B cell (primary cell): ENCODE measurements around the gene JMJD8. TPM values are rescaled to one million over a fixed set of nuclear protein-coding genes. Genes with fewer than 3 reads are reported as not detected.

Experiments
- ATAC-seq: fragments of 200-7000 bp; cut with Tn5 transposase; one replicate; pipeline ENCODE4 v1.10.0; 2021; ENCODE audit warnings: low read depth, mild to moderate bottlenecking, moderate number of reproducible peaks, moderate library complexity
- CTCF ChIA-PET: fragments of 350-600 bp; sonication (Branson Sonifier 250); formaldehyde crosslinking; loops from one replicate; lab custom pipeline; 2021; ENCODE audit warnings: antibody characterized with exemption, inconsistent platforms; lab: Charles Lee
- POLR2A ChIA-PET: fragments of 350-600 bp; sonication (Branson Sonifier 250); formaldehyde crosslinking; loops from one replicate; lab custom pipeline; 2021; ENCODE audit warnings: antibody characterized with exemption; lab: Charles Lee
- DNase-seq: peaks from one replicate; pipeline ENCODE4 v3.0.0; 2013
- H2AFZ ChIP-seq: 2 replicates; pipeline ENCODE4 v1.6.1; 2012; ENCODE audit warnings: mild to moderate bottlenecking, low read depth, low read length; ENCODE audit not compliant: insufficient read depth, poor library complexity, severe bottlenecking
- H3K27ac ChIP-seq, 2 donors: 1 replicate in 1 of 2; 2 replicates in 1 of 2; pipeline ENCODE4 v1.5.1; 2012 to 2013; ENCODE audit warnings: low read length in 2 of 2, mild to moderate bottlenecking in 2 of 2, moderate library complexity in 1 of 2
- H3K27me3 ChIP-seq, 4 experiments: fragments of 200-600 bp in 1 of 4; sonication (generic) in 1 of 4; replicated peaks in 1 of 4; 1 replicate in 2 of 4; 2 replicates in 2 of 4; pipeline versions ENCODE4 v1.6.1 to v1.7.0; 2013 to 2016; ENCODE audit warnings: low read length in 3 of 4, mild to moderate bottlenecking in 2 of 4, mixed read lengths in 1 of 4, moderate library complexity in 1 of 4; ENCODE audit not compliant: insufficient read depth in 4 of 4, control insufficient read depth in 3 of 4; ENCODE audit errors: control extremely low read depth in 1 of 4
- H3K36me3 ChIP-seq, 2 experiments: replicated peaks in 1 of 2; 1 replicate in 1 of 2; 2 replicates in 1 of 2; pipeline versions ENCODE4 v1.6.1 to v1.7.1; 2013; ENCODE audit warnings: low read length in 1 of 2; ENCODE audit not compliant: insufficient read depth in 2 of 2, control insufficient read depth in 1 of 2; ENCODE audit errors: control extremely low read depth in 1 of 2, extremely low read depth in 1 of 2
- H3K4me1 ChIP-seq, 2 donors: fragments of 200-600 bp in 1 of 2; sonication (generic) in 1 of 2; 1 replicate in 1 of 2; 2 replicates in 1 of 2; pipeline versions ENCODE4 v1.5.1 to v1.6.1; 2013 to 2017; ENCODE audit warnings: low read length in 2 of 2; ENCODE audit not compliant: control insufficient read depth in 2 of 2, insufficient read depth in 2 of 2
- H3K4me2 ChIP-seq: replicated peaks from 2 replicates; pipeline ENCODE3; 2012; ENCODE audit warnings: mild to moderate bottlenecking, low read depth, low read length; ENCODE audit not compliant: poor library complexity, severe bottlenecking
- H3K4me3 ChIP-seq, 5 experiments: fragments of 200-600 bp in 1 of 5; sonication (generic) in 1 of 5; 1 replicate in 3 of 5; 2 replicates in 2 of 5; pipeline versions ENCODE4 v1.5.1 to v1.7.0; 2011 to 2016; ENCODE audit warnings: low read length in 4 of 5, mild to moderate bottlenecking in 4 of 5, low read depth in 2 of 5, control low read depth in 1 of 5, moderate library complexity in 1 of 5; ENCODE audit not compliant: insufficient read depth in 1 of 5; ENCODE audit errors: control extremely low read depth in 1 of 5, extremely low read depth in 1 of 5
- H3K79me2 ChIP-seq: fragments of 200-600 bp; sonication (generic); one replicate; pipeline ENCODE4 v1.6.0; 2016; ENCODE audit warnings: low read length; ENCODE audit not compliant: control insufficient read depth, insufficient read depth
- H3K9ac ChIP-seq: fragments of 200-600 bp; sonication (generic); 2 replicates; pipeline ENCODE4 v1.6.1; 2017; ENCODE audit warnings: mild to moderate bottlenecking, low read length, moderate library complexity
- H3K9me3 ChIP-seq, 3 donors: one replicate each; pipeline versions ENCODE4 v1.6.1 to v1.7.1; 2013; ENCODE audit warnings: low read length in 2 of 3; ENCODE audit not compliant: control insufficient read depth in 2 of 3, insufficient read depth in 1 of 3; ENCODE audit errors: control extremely low read depth in 1 of 3
- H4K20me1 ChIP-seq: 2 replicates; pipeline ENCODE4 v1.6.0; 2012; ENCODE audit warnings: mild to moderate bottlenecking, low read length; ENCODE audit not compliant: insufficient read depth, control insufficient read depth, poor library complexity, severe bottlenecking
- H3K27ac Mint-ChIP-seq: one replicate; pipeline ENCODE4 v1.8.0; 2021; ENCODE audit warnings: mixed read lengths
- H3K27me3 Mint-ChIP-seq: one replicate; pipeline ENCODE4 v1.8.0; 2021; ENCODE audit warnings: mixed read lengths
- H3K4me1 Mint-ChIP-seq: one replicate; pipeline ENCODE4 v1.8.0; 2021; ENCODE audit warnings: mixed read lengths
- H3K4me3 Mint-ChIP-seq: one replicate; pipeline ENCODE4 v1.8.0; 2021; ENCODE audit warnings: mixed read lengths
- H3K9me3 Mint-ChIP-seq: one replicate; pipeline ENCODE4 v1.8.0; 2022; ENCODE audit warnings: mixed read lengths; ENCODE audit not compliant: insufficient read depth
- CTCF ChIP-seq: fragments of 200-600 bp; IDR thresholded peaks from one replicate; pipeline ENCODE4 v1.8.0; 2022; ENCODE audit warnings: antibody characterized with exemption, mild to moderate bottlenecking
- EZH2 ChIP-seq: IDR thresholded peaks from 2 replicates; pipeline ENCODE4 v1.6.1; 2012; ENCODE audit warnings: borderline replicate concordance, low read depth, mild to moderate bottlenecking, moderate library complexity, low read length; ENCODE audit not compliant: insufficient read depth, poor library complexity, severe bottlenecking
- WGBS: methylation state at CpG from one replicate; pipeline ENCODE4 v1.1.5; 2013; ENCODE audit warnings: missing lambda C conversion rate; ENCODE audit not compliant: insufficient coverage; 5-methylcytosine and 5-hydroxymethylcytosine counted together
- intact Hi-C: fragments of 100-400 bp; cut with micrococcal nuclease; formaldehyde crosslinking; loops from one replicate; pipeline ENCODE4 v1.10.0; 2022
- polyA plus RNA-seq: library from polyadenylated mRNA; depleted of rRNA; stranded (reverse); fragments of >200 nt; gene quantifications from 2 replicates; pipeline ENCODE4 v1.2.3, GENCODE V29; 2012
- total RNA-seq, 2 donors: library from RNA; stranded (reverse); fragments of 120-200 nt in 1 of 2; gene quantifications; 1 replicate in 1 of 2; 2 replicates in 1 of 2; pipeline versions ENCODE4 v1.2.3 to v1.2.4, GENCODE V29; 2013 to 2022

Gene JMJD8
- total and polyA plus RNA-seq, 2 donors (not counting 1 experiment from before 2014, with no cell fraction given), result 46.3 to 69.3 TPM

DNA sequence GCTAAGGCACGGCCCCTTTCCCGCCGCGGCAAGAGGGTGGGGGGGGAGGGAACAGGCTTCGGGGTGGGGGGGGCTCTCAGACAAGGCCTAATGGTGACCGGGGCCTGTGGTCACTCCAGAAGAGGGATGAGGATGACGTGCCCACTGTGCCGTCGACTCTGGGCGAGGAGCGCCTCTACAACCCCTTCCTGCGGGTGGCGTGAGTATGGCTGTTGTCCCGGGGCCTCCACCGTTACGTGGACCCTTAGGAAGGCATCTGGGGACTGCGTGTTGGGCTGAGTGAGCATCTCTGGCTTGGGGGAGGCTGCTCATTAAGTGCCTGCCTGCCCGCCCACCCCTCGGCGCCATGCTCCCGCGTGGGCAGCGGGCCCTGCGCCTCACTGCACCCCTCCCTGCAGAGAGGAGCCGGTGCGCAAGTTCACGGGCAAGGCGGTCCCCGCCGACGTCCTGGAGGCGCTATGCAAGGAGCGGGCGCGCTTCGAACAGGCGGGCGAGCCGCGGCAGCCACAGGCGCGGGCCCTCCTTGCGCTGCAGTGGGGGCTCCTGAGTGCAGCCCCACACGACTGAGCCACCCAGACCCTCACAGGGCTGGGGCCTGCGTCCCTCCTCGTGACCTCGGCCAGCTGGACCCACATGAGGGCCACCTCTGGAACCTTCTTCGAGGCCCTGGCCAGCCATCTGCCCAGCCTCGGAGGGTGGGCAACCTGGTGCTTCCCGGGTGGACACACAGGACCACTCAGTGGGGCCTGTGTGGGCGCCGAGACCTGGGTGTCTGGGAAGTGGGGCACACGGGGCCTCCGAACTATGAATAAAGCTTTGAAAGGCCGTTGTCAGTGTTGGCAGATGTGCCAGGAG is 45.0 kb upstream of the JMJD8 start:
- Mint-ChIP-seq H3K27ac (no peak overlapping the region), H3K9me3 (no peaks in the 10 kb centered on the region), H3K27me3 (no peaks in the 10 kb centered on the region), H3K4me1 (peaks cover 16% of the 10 kb centered on the region), H3K4me3 (peak overlapping the region; percentile 73)
- TF ChIP-seq EZH2 (no peak), CTCF (no peak)
- no peaks in the 10 kb centered on the region for H3K79me2 ChIP-seq
- DNase-seq (no peak), ATAC-seq (no peak)
- no peaks in the 10 kb centered on the region for H3K27me3 ChIP-seq
- H4K20me1 ChIP-seq, result peaks cover 14% of the 10 kb centered on the region
- no peak overlapping the region for H3K27ac ChIP-seq
- intact Hi-C loops, result loop anchor here (1.0 to 5.0 kb wide), 2 partner anchors 12 to 883 kb away; partner anchors contain the start of genes CRAMP1 and IFT140
- H2AFZ ChIP-seq, result no peak overlapping the region
- 91% methylated on average over 50 of the region's 55 CpGs for WGBS
- no peak overlapping the region for H3K9ac ChIP-seq
- H3K4me2 ChIP-seq, result peak overlapping the region; percentile 97
- H3K4me3 ChIP-seq, result peak overlapping the region in 3 of 5 experiments; percentile 69 to 77 (median 70)
- ChIA-PET POLR2A (interaction anchor here (0.6 to 1.5 kb wide), 2 partner anchors 12 to 1254 kb away, joined by 4 to 11 read pairs; partner anchors contain the start of gene CIAO3), CTCF (interaction anchor here (1.2 kb wide), 1 partner anchor 17 kb away, joined by 4 read pairs; no protein-coding TSS in a partner anchor)
- H3K9me3 ChIP-seq, result no peaks in the 10 kb centered on the region
- peaks cover 10 to 28% of the 10 kb centered on the region in 2 donors for H3K4me1 ChIP-seq
- peaks cover 0 to 25% of the 10 kb centered on the region in 2 experiments for H3K36me3 ChIP-seq
